Measurements from ENCODE around the gene LHX2.

DNA sequence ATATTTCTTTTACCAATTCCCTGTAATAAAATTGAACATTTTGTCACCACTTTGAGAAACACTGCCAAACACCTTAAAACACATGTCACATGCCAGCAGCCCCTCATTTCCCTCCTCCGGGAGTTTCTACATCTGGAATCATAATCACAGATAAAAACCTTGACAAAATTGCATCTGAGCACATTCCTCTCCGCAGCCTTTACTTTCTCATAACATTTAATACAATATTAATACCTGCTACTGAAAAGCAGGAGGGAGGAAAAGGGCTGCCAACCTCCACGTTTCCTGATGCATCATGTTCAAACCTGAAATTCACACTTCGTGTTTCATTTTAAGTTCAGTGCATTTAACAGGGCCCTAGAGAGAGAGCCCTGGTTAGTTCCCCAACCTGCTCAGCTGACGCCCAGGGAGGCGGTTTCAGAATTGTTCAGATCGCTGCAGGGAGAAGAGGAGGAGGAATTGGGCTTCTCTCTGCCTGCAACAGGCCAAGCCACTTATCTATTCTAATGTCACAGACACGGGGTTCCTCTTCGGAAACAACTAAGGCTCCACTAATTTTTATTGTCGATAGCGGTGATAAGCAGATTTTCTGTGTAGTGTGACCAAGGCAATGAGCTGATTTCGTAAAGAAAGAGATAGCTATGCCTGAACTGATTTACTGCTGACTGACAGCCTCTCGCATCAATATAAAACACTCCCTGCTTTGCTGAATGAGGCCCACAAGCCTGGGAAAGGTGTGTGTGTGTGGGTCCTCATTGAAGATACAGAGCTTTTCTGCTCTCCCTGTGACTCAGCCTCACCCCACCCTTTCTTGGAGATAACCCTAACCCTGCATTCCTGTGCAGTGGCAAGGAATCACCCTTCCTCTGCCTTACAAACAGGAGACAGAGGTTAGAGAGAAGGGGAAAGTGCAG is 4.9 kb upstream of the LHX2 start:
- TF ChIP-seq, protein P1, sequence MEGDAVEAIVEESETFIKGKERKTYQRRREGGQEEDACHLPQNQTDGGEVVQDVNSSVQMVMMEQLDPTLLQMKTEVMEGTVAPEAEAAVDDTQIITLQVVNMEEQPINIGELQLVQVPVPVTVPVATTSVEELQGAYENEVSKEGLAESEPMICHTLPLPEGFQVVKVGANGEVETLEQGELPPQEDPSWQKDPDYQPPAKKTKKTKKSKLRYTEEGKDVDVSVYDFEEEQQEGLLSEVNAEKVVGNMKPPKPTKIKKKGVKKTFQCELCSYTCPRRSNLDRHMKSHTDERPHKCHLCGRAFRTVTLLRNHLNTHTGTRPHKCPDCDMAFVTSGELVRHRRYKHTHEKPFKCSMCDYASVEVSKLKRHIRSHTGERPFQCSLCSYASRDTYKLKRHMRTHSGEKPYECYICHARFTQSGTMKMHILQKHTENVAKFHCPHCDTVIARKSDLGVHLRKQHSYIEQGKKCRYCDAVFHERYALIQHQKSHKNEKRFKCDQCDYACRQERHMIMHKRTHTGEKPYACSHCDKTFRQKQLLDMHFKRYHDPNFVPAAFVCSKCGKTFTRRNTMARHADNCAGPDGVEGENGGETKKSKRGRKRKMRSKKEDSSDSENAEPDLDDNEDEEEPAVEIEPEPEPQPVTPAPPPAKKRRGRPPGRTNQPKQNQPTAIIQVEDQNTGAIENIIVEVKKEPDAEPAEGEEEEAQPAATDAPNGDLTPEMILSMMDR (IDR thresholded peaks at IDR 0.05): no peak
- TF ChIP-seq POLR2A (IDR thresholded peaks at IDR 0.05): no peak
